Measurements from ENCODE around the gene MRTFB.
"Not testable (repeated sequence)": the region's sequence is repeated elsewhere in the genome, so short reads cannot be mapped to it uniquely, and the experiment has no call there.

The MRTFB gene

GRCh38 chr16:14070877-14071575 lies at the start of gene MRTFB:
MRTFB (plus strand) TSS chr16:14071319; CDS start chr16:14140607, 69,288 bp downstream.
- in situ Hi-C loops (cut with HindIII; ENCODE audit: low sequenced_read_pairs) = no loop called here

- in situ Hi-C loops (cut with HindIII; ENCODE audit: low sequenced_read_pairs) = not testable (repeated sequence)
Observed at GRCh38 chr16:14023526-14023925, 47.6 kb upstream of the MRTFB start.

GRCh38 chr16:14024283-14024682 lies 46.8 kb upstream of the MRTFB start:
- in situ Hi-C loops (cut with HindIII; ENCODE audit: low sequenced_read_pairs) = no loop called here

- in situ Hi-C loops (cut with HindIII; ENCODE audit: low sequenced_read_pairs) = no loop called here
Observed at GRCh38 chr16:14026572-14027285, 44.4 kb upstream of the MRTFB start.

GRCh38 chr16:14028202-14028601 lies 42.9 kb upstream of the MRTFB start:
- in situ Hi-C loops (cut with HindIII; ENCODE audit: low sequenced_read_pairs) = no loop called here

- in situ Hi-C loops (cut with HindIII; ENCODE audit: low sequenced_read_pairs) = no loop called here
Observed at GRCh38 chr16:14029658-14030057, 41.5 kb upstream of the MRTFB start.

GRCh38 chr16:14035092-14035491 lies 36.0 kb upstream of the MRTFB start:
- in situ Hi-C loops (cut with HindIII; ENCODE audit: low sequenced_read_pairs) = no loop called here

GRCh38 chr16:14036889-14037288 lies 34.2 kb upstream of the MRTFB start:
- in situ Hi-C loops (cut with HindIII; ENCODE audit: low sequenced_read_pairs) = no loop called here

- in situ Hi-C loops (cut with HindIII; ENCODE audit: low sequenced_read_pairs) = no loop called here
Observed at GRCh38 chr16:14037960-14038359, 33.2 kb upstream of the MRTFB start.

GRCh38 chr16:14041164-14041563 lies 30.0 kb upstream of the MRTFB start:
- in situ Hi-C loops (cut with HindIII; ENCODE audit: low sequenced_read_pairs) = no loop called here

- in situ Hi-C loops (cut with HindIII; ENCODE audit: low sequenced_read_pairs) = no loop called here
Observed at GRCh38 chr16:14042706-14043105, 28.4 kb upstream of the MRTFB start.

GRCh38 chr16:14043278-14043677 lies 27.8 kb upstream of the MRTFB start:
- in situ Hi-C loops (cut with HindIII; ENCODE audit: low sequenced_read_pairs) = no loop called here

GRCh38 chr16:14043793-14044192 lies 27.3 kb upstream of the MRTFB start:
- in situ Hi-C loops (cut with HindIII; ENCODE audit: low sequenced_read_pairs) = no loop called here

GRCh38 chr16:14047121-14047859 lies 23.8 kb upstream of the MRTFB start:
- in situ Hi-C loops (cut with HindIII; ENCODE audit: low sequenced_read_pairs) = not testable (repeated sequence)

- in situ Hi-C loops (cut with HindIII; ENCODE audit: low sequenced_read_pairs) = no loop called here
Observed at GRCh38 chr16:14050291-14051027, 20.7 kb upstream of the MRTFB start.

GRCh38 chr16:14051103-14051729 lies 19.9 kb upstream of the MRTFB start:
- in situ Hi-C loops (cut with HindIII; ENCODE audit: low sequenced_read_pairs) = no loop called here

- in situ Hi-C loops (cut with HindIII; ENCODE audit: low sequenced_read_pairs) = no loop called here
Observed at GRCh38 chr16:14056970-14057369, 14.1 kb upstream of the MRTFB start.

GRCh38 chr16:14057878-14058382 lies 13.2 kb upstream of the MRTFB start:
- in situ Hi-C loops (cut with HindIII; ENCODE audit: low sequenced_read_pairs) = no loop called here

- in situ Hi-C loops (cut with HindIII; ENCODE audit: low sequenced_read_pairs) = no loop called here
Observed at GRCh38 chr16:14061732-14062259, 9.3 kb upstream of the MRTFB start.

GRCh38 chr16:14062261-14062660 lies 8.9 kb upstream of the MRTFB start:
- in situ Hi-C loops (cut with HindIII; ENCODE audit: low sequenced_read_pairs) = no loop called here
